GM10266 (cell line): ENCODE measurements around the gene PLEKHG4.

Experiments used
- DNase-seq: peaks from one replicate; pipeline ENCODE4 v3.0.0; 2012; ENCODE audit errors: extremely low spot score
- TF ChIP-seq, protein P1 (sequence below): IDR thresholded peaks from 2 replicates; pipeline ENCODE4 v1.5.1; 2012; ENCODE audit warnings: mild to moderate bottlenecking, low read depth; ENCODE audit not compliant: control insufficient read depth, insufficient read depth; ENCODE audit errors: missing control alignments

The PLEKHG4 gene

GRCh38 chr16:67311607-67312488 lies 32.5 kb downstream of the PLEKHG4 start:
- TF ChIP-seq, protein P1, sequence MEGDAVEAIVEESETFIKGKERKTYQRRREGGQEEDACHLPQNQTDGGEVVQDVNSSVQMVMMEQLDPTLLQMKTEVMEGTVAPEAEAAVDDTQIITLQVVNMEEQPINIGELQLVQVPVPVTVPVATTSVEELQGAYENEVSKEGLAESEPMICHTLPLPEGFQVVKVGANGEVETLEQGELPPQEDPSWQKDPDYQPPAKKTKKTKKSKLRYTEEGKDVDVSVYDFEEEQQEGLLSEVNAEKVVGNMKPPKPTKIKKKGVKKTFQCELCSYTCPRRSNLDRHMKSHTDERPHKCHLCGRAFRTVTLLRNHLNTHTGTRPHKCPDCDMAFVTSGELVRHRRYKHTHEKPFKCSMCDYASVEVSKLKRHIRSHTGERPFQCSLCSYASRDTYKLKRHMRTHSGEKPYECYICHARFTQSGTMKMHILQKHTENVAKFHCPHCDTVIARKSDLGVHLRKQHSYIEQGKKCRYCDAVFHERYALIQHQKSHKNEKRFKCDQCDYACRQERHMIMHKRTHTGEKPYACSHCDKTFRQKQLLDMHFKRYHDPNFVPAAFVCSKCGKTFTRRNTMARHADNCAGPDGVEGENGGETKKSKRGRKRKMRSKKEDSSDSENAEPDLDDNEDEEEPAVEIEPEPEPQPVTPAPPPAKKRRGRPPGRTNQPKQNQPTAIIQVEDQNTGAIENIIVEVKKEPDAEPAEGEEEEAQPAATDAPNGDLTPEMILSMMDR, result no peak
- DNase-seq, result peak; percentile 78

DNA sequence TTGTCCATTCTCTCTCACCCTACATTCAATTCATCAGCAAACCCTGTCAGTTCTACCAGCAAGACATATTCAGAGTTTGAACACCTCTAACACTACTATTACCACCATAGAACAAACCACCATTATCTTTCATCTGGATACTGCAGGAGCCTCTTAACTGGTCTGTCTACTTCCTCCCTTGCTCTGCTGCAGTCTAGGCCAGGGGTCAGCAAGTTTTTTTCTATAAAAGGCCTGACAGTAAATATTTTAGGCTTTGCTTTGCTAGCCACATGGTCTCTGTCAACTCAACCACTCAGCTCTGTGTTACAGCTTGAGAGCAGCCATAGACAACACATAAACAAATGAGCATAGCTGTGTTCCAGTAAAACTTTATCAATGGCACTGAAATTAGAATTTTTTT lies 33.4 kb downstream of the PLEKHG4 start:
- TF ChIP-seq, protein P1, result no peak
- DNase-seq, result no peak

DNA sequence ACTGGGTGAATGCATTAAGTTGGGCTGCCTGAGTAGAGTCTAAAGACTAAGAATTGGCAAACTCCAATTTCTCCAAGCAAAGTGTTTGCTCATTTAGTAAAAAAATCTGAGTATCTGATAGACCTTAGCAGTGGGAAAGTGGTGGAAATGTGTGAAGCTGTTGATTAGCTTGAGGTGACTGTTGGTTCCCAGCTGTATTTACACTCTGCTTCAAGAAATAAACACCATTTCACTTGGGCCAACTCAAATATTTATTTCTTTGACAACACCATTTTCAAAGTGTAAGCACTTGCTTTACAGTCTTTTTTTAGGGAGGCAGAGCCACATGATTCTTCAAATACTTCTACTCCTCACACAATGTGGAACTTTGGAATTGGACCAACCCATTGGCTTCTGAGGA lies 38.5 kb downstream of the PLEKHG4 start:
- DNase-seq, result no peak
- TF ChIP-seq, protein P1, result no peak

GRCh38 chr16:67326115-67326471 lies 46.8 kb downstream of the PLEKHG4 start:
- TF ChIP-seq, protein P1, result no peak
- DNase-seq, result no peak

GRCh38 chr16:67326472-67327309 lies 47.4 kb downstream of the PLEKHG4 start, which contains the start of the genes KCTD19 and LRRC36:
TSS of gene KCTD19 (minus strand) at chr16:67326741. CDS start at chr16:67326707, 34 bp downstream.
TSS of gene LRRC36 (plus strand) at chr16:67326815. CDS start at chr16:67326863, 48 bp downstream.
- peak; percentile 82 for DNase-seq
- TF ChIP-seq, protein P1, result peak; percentile 58

DNA sequence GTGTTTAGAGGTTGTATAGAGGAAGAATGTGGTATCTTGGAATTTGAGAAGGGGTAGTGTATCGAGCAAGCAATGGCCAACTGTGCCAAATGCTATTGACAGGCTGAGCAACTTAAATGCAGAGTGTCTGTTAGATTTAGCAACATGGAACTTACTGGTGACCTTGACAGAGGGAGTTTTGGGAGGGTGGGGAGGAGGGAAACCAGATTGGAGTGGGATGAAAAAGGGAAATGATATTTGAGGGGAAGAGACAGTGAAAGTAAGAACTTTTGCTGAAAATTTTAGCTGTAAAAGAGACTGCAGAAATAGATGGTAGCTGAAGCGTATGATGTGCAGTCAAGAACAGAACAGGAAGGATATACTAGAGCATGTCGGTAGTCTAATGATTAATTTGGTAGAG lies 48.4 kb downstream of the PLEKHG4 start:
- peak; percentile 20 for DNase-seq
- TF ChIP-seq, protein P1, result no peak
